Left renal pelvis (tissue), 4 donors: ENCODE results near the gene AEN. TPM values are rescaled to one million over a fixed set of nuclear protein-coding genes. Genes with fewer than 3 reads are reported as not detected.

Experiments
- DNase-seq, 4 donors: peaks; one replicate each; pipeline ENCODE4 v3.0.0-alpha.2; 2013; ENCODE audit warnings: low read depth in 4 of 4, low spot score in 3 of 4
- polyA plus RNA-seq, 4 donors: library from polyadenylated mRNA; unstranded; fragments of 120-200 nt; gene quantifications; one replicate each; pipeline ENCODE4 v1.2.1, GENCODE V29; 2013; ENCODE audit not compliant: insufficient read length in 4 of 4

Gene AEN
- polyA plus RNA-seq, 4 donors: 4.2 to 6.5 (median 6.2) TPM

DNA sequence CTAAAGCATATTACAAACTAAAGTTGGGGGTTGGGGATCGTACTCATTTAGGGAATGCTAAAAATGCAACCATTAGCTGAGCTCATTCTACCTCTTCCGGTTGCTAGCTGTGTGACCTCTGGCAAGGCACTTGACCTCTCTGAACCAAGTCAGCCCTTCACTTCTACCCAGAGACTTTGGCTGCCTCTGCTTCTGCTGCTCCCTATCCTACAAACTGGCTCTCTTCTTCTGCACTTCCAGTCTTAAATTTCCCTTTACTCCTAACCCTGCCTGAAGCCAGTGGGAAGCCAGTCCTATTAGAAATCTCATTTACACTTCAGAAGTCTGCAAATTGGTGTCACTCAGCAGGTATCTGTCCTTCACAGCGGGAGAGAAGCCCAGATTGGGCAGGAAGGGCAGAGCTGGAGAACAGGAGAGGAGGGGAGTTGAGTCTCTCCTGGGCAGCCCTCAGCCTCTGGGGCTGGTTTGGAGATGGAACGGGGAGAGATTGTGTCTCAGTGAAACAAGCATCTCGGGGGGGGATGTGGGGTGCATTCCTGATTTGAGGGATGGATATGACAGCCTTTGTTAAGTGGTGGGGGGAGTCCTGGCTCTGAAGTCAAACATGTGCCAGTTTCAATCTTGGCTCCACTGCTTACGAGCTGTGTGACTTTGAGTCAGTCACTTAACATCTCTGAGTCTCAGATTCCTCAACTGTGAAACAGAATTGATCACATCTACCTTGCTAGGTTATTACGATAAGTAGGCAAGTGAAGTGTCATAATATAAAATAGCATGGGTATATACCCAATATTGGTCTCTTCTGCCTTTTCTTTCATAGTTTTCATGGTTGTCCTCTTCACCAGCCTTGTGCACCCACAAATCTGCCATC is 7.8 kb upstream of the AEN start:
- no peak for DNase-seq

DNA sequence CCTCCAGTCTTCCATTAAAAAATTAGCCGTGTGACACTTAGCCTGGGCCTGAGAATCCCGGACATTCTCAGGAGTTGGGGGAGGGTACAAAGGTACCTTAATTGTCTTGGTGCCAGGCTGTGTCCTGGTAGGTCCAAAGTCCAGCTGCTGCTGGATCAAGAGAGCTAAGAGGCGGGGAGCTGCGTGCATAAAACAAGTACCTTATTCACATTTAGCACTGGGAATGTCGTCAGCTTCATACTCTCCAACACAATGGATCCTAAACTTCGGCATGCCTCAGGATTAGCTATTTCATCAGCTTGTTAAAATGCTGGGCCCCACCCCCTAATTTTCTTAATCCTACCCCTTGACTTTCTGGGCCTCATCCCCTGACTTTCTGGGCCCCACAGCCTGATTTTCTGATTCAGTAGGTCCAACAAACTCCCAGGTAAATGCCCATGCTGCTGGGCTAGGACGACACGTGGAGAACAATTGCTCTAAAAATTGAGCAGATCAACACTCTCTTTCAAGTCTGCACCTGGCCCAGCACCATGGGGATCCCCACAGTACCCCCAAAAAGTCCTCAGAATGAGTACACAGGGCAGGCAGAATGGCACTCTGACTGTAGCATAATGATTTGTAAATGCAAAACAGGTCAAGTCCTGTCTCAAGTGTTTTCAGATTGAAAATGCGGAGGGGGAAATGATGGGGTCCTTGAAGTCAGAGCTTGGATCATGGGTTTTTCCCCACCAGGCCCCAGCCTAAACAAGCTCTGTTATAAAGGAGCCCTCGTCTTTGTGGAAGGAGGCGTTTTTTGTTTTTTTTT is 5.6 kb upstream of the AEN start:
- no peak for DNase-seq

DNA sequence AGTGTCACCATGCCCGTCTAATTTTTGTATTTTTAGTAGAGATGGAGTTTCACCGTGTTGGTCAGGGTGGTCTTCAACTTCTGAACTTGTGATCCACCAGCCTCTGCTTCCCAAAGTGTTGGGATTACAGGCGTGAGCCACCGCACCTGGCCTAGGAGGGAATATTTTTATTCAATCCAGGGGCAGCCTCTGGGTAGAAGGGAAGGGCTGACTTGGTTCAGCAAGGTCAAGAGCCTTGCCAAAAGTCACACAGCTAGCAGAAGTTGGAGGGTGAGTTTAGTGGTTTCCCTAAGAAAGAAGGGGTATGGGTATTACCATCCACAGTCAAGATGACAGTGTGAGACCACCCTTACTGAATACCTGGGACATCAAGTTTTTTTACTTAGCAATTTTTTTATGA is 4.9 kb upstream of the AEN start:
- DNase-seq: no peak

GRCh38 chr15:88617031-88617722 is 4.0 kb upstream of the AEN start:
- no peak for DNase-seq

DNA sequence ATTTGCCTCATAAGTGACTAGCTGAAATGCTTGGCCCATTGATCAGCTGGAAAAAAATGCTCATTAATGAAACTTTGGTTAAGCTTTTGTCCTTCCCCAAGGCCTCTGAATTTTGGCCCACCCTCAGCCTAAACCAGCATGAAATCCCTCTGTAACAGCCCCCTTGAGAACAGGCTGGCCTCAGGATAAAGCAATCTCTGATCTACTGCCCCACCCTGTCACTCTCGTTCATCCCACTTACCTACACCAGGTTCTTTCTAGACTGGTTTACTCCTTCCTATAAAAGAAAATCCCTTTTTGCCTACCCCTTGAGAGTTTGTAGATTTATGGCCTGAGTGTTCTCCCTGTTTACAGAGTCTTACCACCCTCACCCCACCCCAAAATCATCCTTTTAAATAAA is 3.4 kb upstream of the AEN start:
- no peak for DNase-seq

GRCh38 chr15:88618686-88619085 is 2.5 kb upstream of the AEN start:
- DNase-seq: no peak

- no peak for DNase-seq
Measured at GRCh38 chr15:88619796-88620195, 1.3 kb upstream of the AEN start.

DNA sequence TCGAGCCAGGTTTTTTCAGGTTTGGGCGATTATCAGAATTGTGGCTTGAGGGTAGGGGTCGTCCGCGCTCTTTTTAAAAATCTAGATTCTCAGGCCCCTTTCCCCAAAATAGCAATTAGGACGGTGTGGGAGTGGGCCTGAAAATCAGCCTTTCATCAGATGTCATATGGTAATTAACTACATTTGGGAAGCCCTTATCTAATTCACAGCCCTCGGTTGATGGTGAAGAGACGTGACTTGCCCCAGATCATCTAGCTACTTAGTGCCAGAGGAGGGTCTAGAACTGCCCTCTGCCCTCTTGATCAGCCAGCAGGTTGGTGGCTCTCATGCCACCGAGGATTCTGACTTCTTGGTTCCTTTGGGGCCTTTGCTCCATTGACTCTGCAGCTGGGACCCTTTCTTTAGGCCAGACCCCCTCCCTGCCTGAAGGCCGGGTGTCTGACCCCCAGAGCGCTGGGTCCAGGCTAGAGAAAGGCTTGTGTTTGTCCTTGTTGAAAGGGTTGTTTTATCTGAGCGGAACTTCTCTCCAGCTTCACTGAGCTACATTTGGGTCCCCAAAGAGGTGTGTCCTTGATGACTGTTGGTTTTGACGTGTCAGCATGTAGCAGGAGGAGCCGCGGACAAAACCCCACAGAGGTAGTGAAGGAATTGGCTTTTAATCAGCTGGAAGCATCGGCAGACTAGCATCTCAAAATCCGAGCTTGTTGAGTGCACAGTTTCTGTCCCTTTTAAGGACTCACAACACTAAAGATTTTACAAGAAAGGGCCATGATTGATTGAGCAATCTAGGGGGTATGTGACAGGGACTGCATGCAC is 857 bp downstream of the AEN start:
- no peak for DNase-seq

- no peak for DNase-seq
Measured at GRCh38 chr15:88622605-88622975, 1.4 kb downstream of the AEN start.

GRCh38 chr15:88623061-88623460 is 1.9 kb downstream of the AEN start:
- no peak for DNase-seq

DNA sequence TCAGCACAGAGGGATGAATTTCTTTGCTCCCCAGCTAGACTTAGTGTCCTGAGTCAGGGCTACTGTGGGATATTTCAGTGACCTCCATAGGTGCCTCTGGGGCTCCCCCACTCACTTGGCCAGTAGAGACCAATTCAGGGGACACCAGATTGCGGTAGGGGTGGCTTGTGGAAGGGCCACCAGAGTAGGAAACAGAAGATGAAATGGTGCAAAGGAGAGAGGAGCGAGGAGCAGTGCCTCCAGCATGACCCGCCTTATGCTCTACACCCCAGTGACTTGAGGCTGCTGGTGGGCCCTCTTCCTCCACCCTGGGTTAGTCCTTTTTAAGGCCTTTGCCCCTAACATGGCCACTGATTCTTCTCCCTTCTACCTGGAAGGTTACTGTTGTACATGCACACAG is 2.5 kb downstream of the AEN start:
- no peak for DNase-seq

GRCh38 chr15:88624156-88624970 is 3.2 kb downstream of the AEN start:
- DNase-seq: peak in 1 of 4 donors; percentile 31

DNA sequence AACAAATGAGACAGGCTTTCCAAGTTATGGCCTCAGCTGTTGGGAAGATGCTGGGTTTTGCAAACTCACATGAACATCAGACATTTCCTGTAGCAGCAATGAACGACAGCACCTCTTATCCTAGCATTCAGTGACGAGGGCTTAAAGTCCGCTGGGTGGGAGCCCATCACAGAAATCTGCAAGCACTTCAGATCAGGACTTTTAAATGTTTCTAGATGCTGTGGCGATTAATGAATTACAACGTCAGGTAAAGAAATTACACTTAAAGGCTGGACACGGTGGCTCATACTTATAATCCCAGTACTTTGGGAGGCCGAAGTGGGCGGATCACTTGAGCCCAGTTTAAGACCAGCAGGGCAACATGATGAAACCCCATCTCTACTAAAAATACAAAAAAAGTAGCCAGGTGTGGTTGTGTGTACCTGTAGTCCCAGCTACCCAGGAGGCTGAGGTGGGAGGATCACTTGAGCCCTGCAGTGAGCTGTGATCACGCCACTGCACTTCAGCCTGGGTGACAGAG is 3.9 kb downstream of the AEN start:
- DNase-seq: no peak

DNA sequence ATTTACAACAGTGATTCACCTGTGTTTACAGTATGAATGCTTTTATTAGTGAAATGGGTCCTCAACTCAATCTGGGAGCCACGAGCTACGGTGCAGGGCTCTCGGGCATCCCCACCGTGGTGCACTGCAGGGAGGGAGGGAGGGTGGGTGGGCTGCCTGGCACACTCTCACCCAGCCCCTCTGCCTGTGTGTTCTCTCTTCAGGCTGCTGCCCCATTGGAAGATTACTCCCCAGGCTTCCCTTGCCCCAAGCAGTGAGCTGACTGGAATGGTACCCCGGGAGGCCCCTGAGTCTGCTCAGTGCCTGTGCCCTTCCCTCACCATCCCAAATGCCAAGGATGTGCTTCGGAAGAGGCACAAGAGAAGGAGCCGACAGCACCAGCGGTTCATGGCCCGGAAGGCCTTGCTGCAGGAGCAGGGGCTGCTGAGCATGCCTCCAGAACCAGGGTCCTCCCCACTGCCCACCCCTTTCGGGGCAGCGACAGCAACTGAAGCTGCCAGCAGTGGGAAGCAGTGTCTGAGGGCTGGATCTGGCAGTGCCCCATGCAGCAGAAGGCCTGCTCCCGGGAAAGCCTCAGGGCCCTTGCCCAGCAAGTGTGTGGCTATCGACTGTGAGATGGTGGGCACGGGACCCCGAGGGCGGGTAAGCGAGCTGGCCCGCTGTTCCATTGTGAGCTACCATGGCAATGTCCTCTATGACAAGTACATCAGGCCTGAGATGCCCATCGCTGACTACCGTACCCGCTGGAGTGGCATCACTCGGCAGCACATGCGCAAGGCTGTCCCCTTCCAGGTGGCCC is 5.0 kb downstream of the AEN start:
- DNase-seq: no peak

DNA sequence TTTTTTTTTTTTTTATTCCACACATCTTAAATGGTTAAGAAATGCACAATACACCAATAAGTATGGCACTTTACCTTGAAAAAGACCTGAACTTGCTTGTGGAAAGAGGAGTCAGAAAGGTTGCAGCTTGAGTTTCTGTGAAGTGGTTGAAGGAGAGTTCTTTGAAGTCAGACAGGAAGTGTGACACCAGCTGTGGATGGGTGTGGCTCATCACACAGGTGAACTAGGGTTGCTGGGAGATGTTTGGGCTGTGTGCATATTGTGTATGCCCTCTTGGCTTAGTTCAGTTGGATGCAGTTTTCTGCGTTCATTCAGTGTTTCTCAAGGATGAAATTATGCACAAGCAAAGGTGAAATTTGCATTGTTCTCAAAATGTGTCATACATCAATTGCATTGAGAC is 6.3 kb downstream of the AEN start:
- DNase-seq: no peak

GRCh38 chr15:88628018-88628654 is 7.0 kb downstream of the AEN start:
- DNase-seq: no peak

- DNase-seq: no peak
Measured at GRCh38 chr15:88629071-88629470, 7.9 kb downstream of the AEN start.

- no peak for DNase-seq
Measured at GRCh38 chr15:88630141-88630721, 9.1 kb downstream of the AEN start.
